Heart right ventricle (tissue), 16 donors: ENCODE data around the gene TOR2A. TPM values are rescaled to one million over a fixed set of nuclear protein-coding genes. Genes with fewer than 3 reads are reported as not detected.

Experiments used
- ATAC-seq, 8 donors: fragments of 200-7000 bp; cut with Tn5 transposase; one replicate each; pipeline ENCODE4 v1.9.1; 2020; ENCODE audit warnings: mild to moderate bottlenecking in 8 of 8, moderate library complexity in 8 of 8, moderate number of reproducible peaks in 1 of 8
- DNase-seq, 2 donors: peaks; one replicate each; pipeline ENCODE4 v3.0.0-alpha.2; 2020
- H3K27ac ChIP-seq, 10 donors: fragments of 200-600 bp; sonication (generic) in 2 of 10; one replicate each; pipeline versions ENCODE4 v1.5.0 to v1.8.0; 2020 to 2022; ENCODE audit warnings: mild to moderate bottlenecking in 3 of 10
- H3K27me3 ChIP-seq, 7 donors: fragments of 200-600 bp; one replicate each; pipeline ENCODE4 v1.8.0; 2021 to 2022; ENCODE audit warnings: mild to moderate bottlenecking in 2 of 7
- H3K36me3 ChIP-seq, 9 donors: fragments of 200-600 bp; sonication (generic) in 1 of 9; one replicate each; pipeline versions ENCODE4 v1.5.0 to v1.8.0; 2020 to 2022; ENCODE audit warnings: mild to moderate bottlenecking in 2 of 9
- H3K4me1 ChIP-seq, 9 donors: fragments of 200-600 bp; sonication (generic) in 1 of 9; one replicate each; pipeline versions ENCODE4 v1.5.0 to v1.8.0; 2020 to 2022; ENCODE audit warnings: mild to moderate bottlenecking in 4 of 9
- H3K4me3 ChIP-seq, 10 donors: fragments of 200-600 bp; sonication (generic) in 2 of 10; one replicate each; pipeline versions ENCODE4 v1.5.0 to v1.8.0; 2020 to 2022; ENCODE audit warnings: mild to moderate bottlenecking in 7 of 10, moderate library complexity in 2 of 10
- H3K9me3 ChIP-seq, 11 donors: fragments of 200-600 bp in 10 of 11; sonication (generic) in 2 of 11; one replicate each; pipeline versions ENCODE4 v1.5.0 to v1.8.0; 2013 to 2022; ENCODE audit warnings: mild to moderate bottlenecking in 2 of 11, control low read depth in 1 of 11, moderate library complexity in 1 of 11
- CTCF ChIP-seq, 9 donors: fragments of 200-600 bp; sonication (generic) in 2 of 9; IDR thresholded peaks; one replicate each; pipeline versions ENCODE4 v1.5.0 to v1.8.0; 2021 to 2022; ENCODE audit warnings: antibody characterized with exemption in 9 of 9, mild to moderate bottlenecking in 5 of 9, moderate library complexity in 1 of 9
- WGBS, 2 donors: extraction: QIAGEN DNeasy Blood & Tissue Kit; methylation state at CpG; one replicate each; pipeline ENCODE4 v1.1.7; 2013; ENCODE audit warnings: inconsistent platforms in 1 of 2; 5-methylcytosine and 5-hydroxymethylcytosine counted together
- intact Hi-C, 10 donors: fragments of 100-400 bp; cut with DNase I; formaldehyde crosslinking; loops; one replicate each; pipeline versions ENCODE4 v1.11.1 to v1.14.2; 2022
- polyA plus RNA-seq, 2 donors: library from polyadenylated mRNA; stranded (reverse); fragments of 200-250 nt; gene quantifications; one replicate each; pipeline ENCODE4 v1.2.3, GENCODE V29; 2013
- total RNA-seq, 10 donors: library from RNA; stranded (reverse); fragmentation: NEBNext Ultra II Directional in 3 of 10; extraction: Animal tissue kit (Norgen Biotek cat#: 25700) in 3 of 10; gene quantifications; one replicate each; pipeline versions ENCODE4 v1.2.1 to v1.2.4, GENCODE V29; 2021 to 2023
- donor health status: Arrhythmogenic right ventricular cardiomyopathy.
- donor health status: ischemic (EF 13 %, LVEDD 7.1; RV severe dilation, severe dysfunction).
- donor health status: healthy with polysubstance abuse.
- donor health status: DM: no; HTN: yes; CAD: no.
- donor health status: DM: no; HTN: no; CAD: no.
- donor health status: ischemic (EF 25% LVEDD 6.9; RV normal size, moderate dysfunction).
- donor health status: ischemic (EF 25% LVEDD 5.7; RV mildly dilated, moderate dysfunction).
- donor health status: healthy.
- donor health status: DM: yes; HTN: yes; CAD: no.
- donor health status: Ischemic cardiomyopathy.
- donor health status: ischemic (EF 35%, LVEDD 5.7; RV mildly dilated, moderate dysfunction).
- donor health status: nonischemic (EF 11% LVEDD 7.7; RV severe dilation, severe dysfunction).
- donor health status: DM: yes; HTN: yes; CAD: no.
- donor health status: PGD.
- donor health status: ischemic (EF 29% LVEDD 5.4; RV normal size, mild dysfunction).
- donor health status: nonischemic (EF 23%, LVEDD 6.1; RV moderate dilation, normal function).

Gene TOR2A
- total and polyA plus RNA-seq, 12 donors = 1.5 to 7.6 (median 2.8) TPM

- no peaks in the 10 kb centered on the region for H3K9me3 ChIP-seq
- DNase-seq (no peak), ATAC-seq (no peak)
- peaks cover 6 to 91% (median 28%) of the 10 kb centered on the region in 9 donors for H3K4me1 ChIP-seq
- H3K27ac ChIP-seq = peak overlapping the region in 9 of 10 donors; percentile 43 to 86 (median 69)
- intact Hi-C loops = no loop called here
- TF ChIP-seq CTCF (IDR thresholded peaks at IDR 0.05) = no peak
- 82 to 90% methylated on average over 3 of the region's 3 CpGs for WGBS, 2 donors
- H3K27me3 ChIP-seq = peaks cover 0 to 45% (median 27%) of the 10 kb centered on the region in 7 donors
- peaks cover 0 to 74% (median 4%) of the 10 kb centered on the region in 9 donors for H3K36me3 ChIP-seq
- H3K4me3 ChIP-seq = peak overlapping the region in 5 of 10 donors; percentile 24 to 51 (median 46)
These were observed 21.1 kb upstream of the TOR2A start for GRCh38 chr9:127756233-127756632.

GRCh38 chr9:127755061-127756060 lies 20.3 kb upstream of the TOR2A start:
- Histone ChIP-seq H3K36me3 (peaks cover 0 to 74% (median 12%) of the 10 kb centered on the region in 9 donors), H3K9me3 (no peaks in the 10 kb centered on the region), H3K27me3 (peaks cover 0 to 45% (median 27%) of the 10 kb centered on the region in 7 donors), H3K4me1 (peaks cover 6 to 85% (median 23%) of the 10 kb centered on the region in 9 donors), H3K27ac (peak overlapping the region in 9 of 10 donors; percentile 60 to 86 (median 69)), H3K4me3 (peak overlapping the region; percentile 12 to 51 (median 38))
- intact Hi-C loops = no loop called here
- peak; percentile 20 to 67 (median 48) for ATAC-seq
- 15 to 18% methylated on average over 48 to 60 of the region's 61 CpGs for WGBS, 2 donors
- DNase-seq = no peak
- TF ChIP-seq CTCF (IDR thresholded peaks at IDR 0.05) = no peak

GRCh38 chr9:127754099-127755060 lies 19.3 kb upstream of the TOR2A start:
- Histone ChIP-seq H3K4me3 (peak overlapping the region in 8 of 10 donors; percentile 24 to 51 (median 42)), H3K9me3 (no peaks in the 10 kb centered on the region), H3K27me3 (peaks cover 0 to 45% (median 27%) of the 10 kb centered on the region in 7 donors), H3K4me1 (peaks cover 6 to 75% (median 22%) of the 10 kb centered on the region in 9 donors), H3K36me3 (peaks cover 0 to 74% (median 16%) of the 10 kb centered on the region in 9 donors), H3K27ac (peak overlapping the region in 9 of 10 donors; percentile 60 to 86 (median 69))
- WGBS, 2 donors = 22 to 32% methylated on average over 75 to 86 of the region's 86 CpGs
- no peak for TF ChIP-seq CTCF (IDR thresholded peaks at IDR 0.05)
- DNase-seq (no peak), ATAC-seq (peak in 5 of 8 donors; percentile 9 to 31 (median 18))
- intact Hi-C loops = no loop called here
